Spinal cord (tissue), 10 donors: ENCODE measurements around the gene MDP1. TPM values are rescaled to one million over a fixed set of nuclear protein-coding genes. Genes with fewer than 3 reads are reported as not detected.
"Not testable (repeated sequence)": the region's sequence is repeated elsewhere in the genome, so short reads cannot be mapped to it uniquely, and the experiment has no call there.

Source experiments
- DNase-seq, 6 donors: peaks; one replicate each; pipeline versions ENCODE4 v3.0.0 to v3.0.0-alpha.2; 2013 to 2015; ENCODE audit warnings: low spot score in 6 of 6, low read depth in 4 of 6
- H3K27ac ChIP-seq: one replicate; pipeline ENCODE4 v1.5.1; 2013; ENCODE audit warnings: low read depth, low read length, control low read depth
- H3K27me3 ChIP-seq: one replicate; pipeline ENCODE4 v1.6.1; 2013; ENCODE audit warnings: low read length; ENCODE audit not compliant: control insufficient read depth, insufficient read depth
- H3K36me3 ChIP-seq: one replicate; pipeline ENCODE4 v1.6.1; 2013; ENCODE audit warnings: low read length; ENCODE audit not compliant: control insufficient read depth, insufficient read depth
- H3K4me1 ChIP-seq: one replicate; pipeline ENCODE4 v1.6.1; 2013; ENCODE audit warnings: low read length; ENCODE audit not compliant: control insufficient read depth, insufficient read depth
- H3K4me3 ChIP-seq: one replicate; pipeline ENCODE4 v1.5.1; 2013; ENCODE audit warnings: low read depth, low read length, control low read depth
- H3K9me3 ChIP-seq: one replicate; pipeline ENCODE4 v1.6.1; 2013; ENCODE audit warnings: low read length; ENCODE audit not compliant: control insufficient read depth, insufficient read depth
- WGBS: methylation state at CpG from one replicate; pipeline ENCODE4 v1.1.5; 2013; ENCODE audit warnings: missing lambda C conversion rate; ENCODE audit not compliant: insufficient coverage; 5-methylcytosine and 5-hydroxymethylcytosine counted together
- polyA plus RNA-seq, 2 donors: library from polyadenylated mRNA; unstranded; fragments of 120-200 nt; gene quantifications; one replicate each; pipeline ENCODE4 v1.2.1, GENCODE V29; 2013; ENCODE audit not compliant: insufficient read length in 2 of 2
- total RNA-seq, 2 donors: library from RNA; depleted of rRNA in 1 of 2; stranded (reverse); fragments of 120-200 nt in 1 of 2; fragments of >200 nt in 1 of 2; gene quantifications; one replicate each; pipeline versions ENCODE4 v1.2.3 to v1.2.4, GENCODE V29; 2013 to 2014
- donor health status: healthy.

The MDP1 gene
- total and polyA plus RNA-seq, 4 donors = 19.5 to 46.2 (median 21.7) TPM

GRCh38 chr14:24252289-24253124 is 36.6 kb upstream of the MDP1 start:
- no peak for DNase-seq
- Histone ChIP-seq H3K9me3 (no peaks in the 10 kb centered on the region), H3K27ac (no peak overlapping the region), H3K36me3 (peaks cover 38% of the 10 kb centered on the region), H3K27me3 (no peaks in the 10 kb centered on the region), H3K4me3 (no peak overlapping the region), H3K4me1 (no peaks in the 10 kb centered on the region)
- 88% methylated on average over 7 of the region's 11 CpGs for WGBS

DNA sequence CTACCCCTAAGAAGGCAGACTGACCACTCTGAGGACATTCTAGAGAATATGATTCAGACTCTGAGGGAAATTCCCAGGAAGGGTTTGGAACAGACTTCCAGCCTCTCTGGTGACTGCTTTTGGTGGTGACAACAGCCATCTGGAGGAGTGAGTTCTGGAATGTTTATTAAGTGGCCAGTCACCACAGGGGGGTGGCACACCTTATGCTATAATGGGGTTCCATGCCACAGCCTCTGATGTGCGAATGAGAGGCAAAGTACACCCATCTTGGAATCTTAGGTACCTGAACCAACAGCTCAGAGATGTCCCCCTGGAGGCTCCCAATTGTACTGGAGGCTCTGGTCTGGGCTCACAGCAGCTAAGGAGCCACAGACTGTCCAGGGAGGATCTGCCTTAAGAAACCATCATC is 36.0 kb upstream of the MDP1 start:
- H3K27me3 ChIP-seq = no peaks in the 10 kb centered on the region
- peaks cover 37% of the 10 kb centered on the region for H3K36me3 ChIP-seq
- no peak for DNase-seq
- no peaks in the 10 kb centered on the region for H3K4me1 ChIP-seq
- no peaks in the 10 kb centered on the region for H3K9me3 ChIP-seq
- 83% methylated on average over 1 of the region's 1 CpG for WGBS
- no peak overlapping the region for H3K27ac ChIP-seq
- H3K4me3 ChIP-seq = no peak overlapping the region

- no peaks in the 10 kb centered on the region for H3K4me1 ChIP-seq
- H3K9me3 ChIP-seq = no peaks in the 10 kb centered on the region
- 50% methylated on average over 4 of the region's 4 CpGs for WGBS
- H3K4me3 ChIP-seq = no peak overlapping the region
- H3K27me3 ChIP-seq = no peaks in the 10 kb centered on the region
- no peak overlapping the region for H3K27ac ChIP-seq
- DNase-seq = no peak
- peaks cover 27% of the 10 kb centered on the region for H3K36me3 ChIP-seq
Measured at GRCh38 chr14:24250354-24250753, 34.5 kb upstream of the MDP1 start.

DNA sequence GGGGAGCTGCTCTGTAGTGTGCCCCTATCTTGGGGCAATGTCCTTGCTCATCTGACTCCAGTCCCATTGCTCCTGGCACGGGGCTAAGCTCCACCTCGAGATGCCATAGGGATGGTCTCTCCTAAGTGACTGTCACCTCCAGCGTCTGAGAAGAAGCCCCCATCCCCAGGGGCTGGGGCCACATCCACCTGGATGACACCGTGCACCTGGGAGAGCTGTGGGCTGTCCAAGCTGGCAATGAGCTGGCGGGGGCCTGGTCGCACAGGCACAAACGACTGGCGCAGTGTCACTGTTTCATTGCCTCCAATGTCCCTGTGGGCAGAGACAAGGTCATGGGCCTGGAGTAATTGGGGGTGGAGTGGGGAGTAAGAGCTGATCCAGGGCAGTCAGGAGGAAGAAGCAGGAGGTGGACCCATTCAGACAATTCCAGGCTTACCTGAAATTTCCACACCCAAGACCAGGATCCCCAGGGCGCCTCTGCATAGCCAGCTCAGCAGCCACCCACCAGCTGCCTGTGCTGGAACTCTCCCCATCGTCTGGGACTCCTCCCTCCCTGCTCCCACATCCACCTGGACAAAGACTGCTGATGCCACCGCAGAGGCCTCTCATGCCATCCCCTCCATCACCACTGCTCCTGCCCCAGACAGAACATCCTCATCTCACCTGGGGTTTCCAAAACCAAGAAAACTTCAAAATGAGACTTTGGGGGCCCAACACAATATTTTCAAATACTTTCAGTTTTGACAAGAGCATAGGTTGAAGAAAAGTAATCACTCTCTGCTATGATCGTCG is 33.6 kb upstream of the MDP1 start:
- Histone ChIP-seq H3K27ac (no peak overlapping the region), H3K27me3 (no peaks in the 10 kb centered on the region), H3K9me3 (no peaks in the 10 kb centered on the region), H3K36me3 (peaks cover 18% of the 10 kb centered on the region), H3K4me3 (no peak overlapping the region), H3K4me1 (no peaks in the 10 kb centered on the region)
- 69% methylated on average over 11 of the region's 13 CpGs for WGBS
- DNase-seq = no peak

DNA sequence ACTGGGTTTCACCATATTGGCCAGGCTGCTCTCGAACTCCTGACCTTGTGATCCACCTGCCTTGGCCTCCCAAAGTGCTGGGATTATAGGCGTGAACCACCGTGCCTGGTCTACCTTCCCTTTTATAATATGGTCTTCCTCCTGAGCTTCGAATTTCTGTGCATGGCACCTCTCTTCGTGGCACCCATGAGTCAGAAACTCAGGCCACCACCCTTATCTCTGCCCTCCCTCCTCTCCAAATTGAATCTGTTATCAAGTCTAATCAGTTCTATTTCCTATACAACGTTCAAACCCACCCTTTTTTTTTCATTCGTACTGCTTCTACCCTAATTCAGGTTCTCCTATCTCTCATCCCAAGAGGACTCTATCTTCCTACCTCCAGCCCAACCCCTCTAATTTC is 31.6 kb upstream of the MDP1 start:
- Histone ChIP-seq H3K4me1 (peaks cover 14% of the 10 kb centered on the region), H3K27ac (no peak overlapping the region), H3K36me3 (peaks cover 9% of the 10 kb centered on the region), H3K9me3 (no peaks in the 10 kb centered on the region), H3K4me3 (no peak overlapping the region), H3K27me3 (no peaks in the 10 kb centered on the region)
- DNase-seq = no peak
- WGBS = 63% methylated on average over 6 of the region's 7 CpGs

DNA sequence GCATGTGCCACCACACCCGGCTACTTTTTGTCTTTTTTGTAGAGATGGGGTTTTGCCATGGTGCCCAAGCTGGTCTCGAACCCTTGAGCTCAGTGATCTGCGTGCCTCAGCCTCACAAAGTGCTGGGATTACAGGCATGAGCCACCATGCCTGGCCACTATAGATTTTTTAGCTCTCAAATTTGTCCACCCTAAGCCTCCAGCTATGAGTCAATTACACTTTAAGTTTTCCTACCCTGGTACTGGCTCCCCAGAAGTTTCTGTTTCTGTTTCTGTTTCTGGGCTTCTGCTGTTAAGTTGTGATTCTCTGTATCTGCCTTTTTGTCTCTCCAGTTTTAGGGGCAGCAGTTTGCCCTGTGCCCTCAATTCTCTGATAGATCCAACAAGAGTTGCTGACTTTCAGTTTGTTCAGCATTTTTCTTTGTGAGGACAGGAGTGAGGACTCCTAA is 30.9 kb upstream of the MDP1 start:
- DNase-seq = no peak
- no peak overlapping the region for H3K4me3 ChIP-seq
- WGBS = 90% methylated on average over 3 of the region's 3 CpGs
- no peak overlapping the region for H3K27ac ChIP-seq
- H3K27me3 ChIP-seq = no peaks in the 10 kb centered on the region
- peaks cover 16% of the 10 kb centered on the region for H3K4me1 ChIP-seq
- H3K9me3 ChIP-seq = no peaks in the 10 kb centered on the region
- peaks cover 6% of the 10 kb centered on the region for H3K36me3 ChIP-seq

- 98% methylated on average over 11 of the region's 11 CpGs for WGBS
- Histone ChIP-seq H3K36me3 (peaks cover 15% of the 10 kb centered on the region), H3K4me1 (peaks cover 31% of the 10 kb centered on the region)
- H3K4me3 ChIP-seq, H3K9me3 ChIP-seq, H3K27ac ChIP-seq, DNase-seq, H3K27me3 ChIP-seq: not testable (repeated sequence)
Measured at GRCh38 chr14:24245350-24245749, 29.5 kb upstream of the MDP1 start.

- Histone ChIP-seq H3K27ac (peak overlapping the region; percentile 100), H3K36me3 (peaks cover 22% of the 10 kb centered on the region), H3K27me3 (no peaks in the 10 kb centered on the region), H3K4me1 (peaks cover 33% of the 10 kb centered on the region), H3K4me3 (peak overlapping the region; percentile 96), H3K9me3 (no peaks in the 10 kb centered on the region)
- WGBS = 79% methylated on average over 4 of the region's 10 CpGs
- DNase-seq = peak in 1 of 6 donors; percentile 3
Measured at GRCh38 chr14:24243336-24243836, 27.5 kb upstream of the MDP1 start.

DNA sequence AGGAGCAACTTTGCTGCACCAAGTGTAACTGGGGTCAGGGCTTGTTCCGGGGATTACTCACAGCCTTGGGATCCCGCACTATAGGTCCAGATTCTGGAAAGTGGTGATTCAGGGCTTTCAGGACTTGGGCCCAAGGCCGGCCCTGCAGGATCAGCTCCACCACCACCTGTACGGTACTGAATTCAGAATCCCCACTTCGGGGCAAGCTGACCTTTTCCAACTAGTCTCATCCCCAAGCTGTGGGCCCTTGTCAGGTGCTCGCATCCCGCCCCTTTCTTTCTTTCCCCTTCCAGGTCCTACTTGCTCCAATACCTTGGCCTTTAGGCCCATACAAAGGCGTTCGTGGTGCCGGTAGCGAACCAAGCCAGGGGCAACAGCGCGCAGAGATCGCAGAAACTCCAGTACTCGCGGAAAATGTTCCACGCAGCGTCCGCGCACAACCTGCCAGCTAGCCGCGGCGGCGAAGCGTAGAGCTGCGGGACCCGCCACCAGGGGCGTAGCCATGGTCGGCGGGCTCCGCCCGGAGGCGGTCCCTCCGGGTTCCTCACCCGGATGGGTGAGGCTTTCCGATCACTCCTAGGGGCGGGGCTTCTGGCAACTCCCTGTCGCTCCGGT is 26.1 kb upstream of the MDP1 start:
- Histone ChIP-seq H3K4me1 (peaks cover 33% of the 10 kb centered on the region), H3K9me3 (no peaks in the 10 kb centered on the region), H3K27me3 (no peaks in the 10 kb centered on the region), H3K36me3 (peaks cover 36% of the 10 kb centered on the region), H3K4me3 (peak overlapping the region; percentile 96), H3K27ac (peak overlapping the region; percentile 100)
- DNase-seq = peak in 2 of 6 donors; percentile 72 to 83
- 2% methylated on average over 39 of the region's 39 CpGs for WGBS
